Skin of body (tissue), 2 donors: ENCODE measurements around the gene PPM1L. TPM values are rescaled to one million over a fixed set of nuclear protein-coding genes. Genes with fewer than 3 reads are reported as not detected.
"Not testable (repeated sequence)": the region's sequence is repeated elsewhere in the genome, so short reads cannot be mapped to it uniquely, and the experiment has no call there.

Experiments
- DNase-seq: peaks from one replicate; lab custom pipeline; 2025; lab: John Stamatoyannopoulos, UW
- total RNA-seq: library from RNA; depleted of rRNA; stranded (reverse); fragments of >200 nt; gene quantifications from one replicate; pipeline ENCODE4 v1.2.3, GENCODE V29; 2014

PPM1L gene
- total RNA-seq, 1 donor from 2014 or later = 12.0 TPM

DNA sequence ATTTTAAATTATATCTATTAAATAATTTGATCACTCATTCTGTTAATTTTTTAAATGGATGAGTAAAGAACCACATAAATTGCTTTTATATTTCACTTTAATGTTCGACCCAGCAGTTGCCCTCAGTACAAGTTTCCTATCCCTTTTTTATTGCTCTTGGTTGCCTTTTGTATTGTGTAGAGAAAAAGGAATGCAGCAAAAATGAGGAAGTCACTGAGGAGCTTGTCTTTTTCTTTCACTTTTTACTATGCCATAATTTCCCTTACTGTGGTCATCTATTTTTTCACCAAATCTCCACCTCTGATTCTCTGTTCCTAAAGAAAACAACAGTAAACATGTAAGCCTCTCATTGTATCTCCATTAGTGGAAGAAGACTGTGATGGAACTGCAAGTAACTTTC, 226.5 kb downstream of the PPM1L start:
- DNase-seq = no peak

DNA sequence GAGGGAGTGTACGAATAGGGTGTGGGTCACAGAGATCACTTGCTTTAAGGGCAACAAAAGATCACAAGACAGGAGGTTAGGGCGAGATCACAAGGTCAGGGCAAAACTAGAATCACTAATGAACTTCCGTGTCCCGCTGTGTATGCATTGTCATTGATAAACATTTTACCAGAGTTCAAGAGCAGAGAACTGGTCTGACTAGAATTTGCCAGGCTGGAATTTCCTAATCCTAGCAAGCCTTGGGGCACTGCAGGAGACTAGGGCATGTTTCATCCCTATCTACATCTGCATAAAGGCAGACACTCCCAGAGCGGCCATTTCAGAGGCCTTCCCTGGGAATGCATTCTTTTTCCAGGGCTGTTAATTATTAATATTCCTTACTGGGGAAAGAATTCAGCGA, 227.9 kb downstream of the PPM1L start:
- DNase-seq = not testable (repeated sequence)

DNA sequence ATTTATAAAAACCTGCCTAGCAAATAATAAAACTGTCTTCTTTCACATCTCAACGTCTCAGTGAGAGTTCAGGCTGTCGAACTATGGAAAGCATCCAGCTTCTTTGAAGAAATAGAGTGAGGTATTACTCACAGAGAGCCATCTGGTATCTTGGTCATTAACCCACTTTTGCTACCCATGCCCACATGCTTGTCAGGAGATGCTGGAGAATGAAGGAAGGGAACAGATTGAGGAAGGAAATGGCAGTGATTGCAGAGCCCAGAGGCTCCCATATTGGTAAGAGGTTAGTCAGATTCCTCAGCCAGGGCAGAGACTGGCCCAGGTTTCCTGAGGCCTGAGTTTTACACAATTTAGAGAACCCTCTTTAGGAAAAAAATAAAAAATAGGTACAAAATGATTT, 230.0 kb downstream of the PPM1L start:
- DNase-seq = no peak

DNA sequence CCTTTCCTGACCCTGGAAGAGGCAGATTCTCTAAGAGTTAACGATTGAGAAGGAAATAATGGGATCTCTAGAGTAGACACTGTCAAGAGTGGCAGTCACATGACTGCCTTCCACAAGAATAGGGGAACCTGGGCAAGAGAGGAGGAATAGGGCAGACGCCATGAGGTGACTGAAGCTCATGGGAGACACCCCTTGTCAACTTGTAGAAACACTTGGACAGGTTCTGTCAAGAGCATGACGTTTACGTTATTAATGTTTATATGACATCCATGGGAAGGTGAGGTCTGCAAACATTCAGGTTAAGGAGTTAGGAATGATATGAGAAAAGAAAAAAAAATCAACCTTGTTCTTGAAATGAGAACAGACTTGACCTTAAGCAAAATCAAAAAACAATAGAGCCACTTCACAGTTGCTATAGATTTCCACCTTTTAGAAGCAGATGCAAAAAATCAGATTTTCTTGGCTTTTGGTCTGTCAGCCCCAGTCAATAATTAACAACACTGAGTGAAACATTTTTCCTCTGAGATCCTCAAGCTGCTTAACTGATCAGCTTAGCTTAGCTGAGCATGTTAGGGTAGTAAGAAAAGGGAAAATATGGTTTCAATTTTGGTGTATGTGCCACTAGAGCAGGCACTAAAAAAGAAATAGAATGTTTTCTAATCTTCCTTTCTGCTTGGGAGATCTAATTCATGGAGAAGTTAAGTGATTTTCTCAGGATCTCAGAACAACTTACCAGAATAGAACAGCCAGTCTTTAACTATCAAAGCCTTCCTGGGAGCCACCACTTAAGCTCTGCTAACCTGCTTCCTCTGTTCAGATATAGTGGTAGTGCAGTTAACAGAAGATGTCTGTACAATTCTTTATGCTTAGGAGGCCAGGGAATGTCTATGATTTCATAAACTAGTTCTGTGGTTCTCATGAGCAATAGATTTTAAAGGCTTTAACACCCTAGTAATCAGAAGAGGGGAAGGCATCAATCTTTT, 232.2 kb downstream of the PPM1L start:
- no peak for DNase-seq

DNA sequence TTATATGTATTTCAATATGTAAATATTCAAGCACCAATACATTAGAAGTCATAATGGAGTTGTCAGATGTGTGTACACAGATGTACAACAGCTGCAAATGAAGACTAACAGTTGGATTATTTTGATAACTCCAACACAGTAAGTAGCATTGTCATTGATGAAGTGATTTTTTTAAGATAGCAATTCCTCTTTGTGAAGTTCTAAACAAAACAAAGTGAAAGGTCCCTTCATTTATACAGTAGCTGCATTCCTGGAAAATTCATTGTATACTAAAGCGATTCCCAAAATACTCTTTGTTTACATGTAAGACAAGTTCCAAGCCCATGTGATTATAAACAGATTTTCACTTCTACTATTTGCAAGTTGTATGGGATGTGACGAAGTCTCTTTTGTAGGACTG, 234.4 kb downstream of the PPM1L start:
- peak; percentile 52 for DNase-seq

DNA sequence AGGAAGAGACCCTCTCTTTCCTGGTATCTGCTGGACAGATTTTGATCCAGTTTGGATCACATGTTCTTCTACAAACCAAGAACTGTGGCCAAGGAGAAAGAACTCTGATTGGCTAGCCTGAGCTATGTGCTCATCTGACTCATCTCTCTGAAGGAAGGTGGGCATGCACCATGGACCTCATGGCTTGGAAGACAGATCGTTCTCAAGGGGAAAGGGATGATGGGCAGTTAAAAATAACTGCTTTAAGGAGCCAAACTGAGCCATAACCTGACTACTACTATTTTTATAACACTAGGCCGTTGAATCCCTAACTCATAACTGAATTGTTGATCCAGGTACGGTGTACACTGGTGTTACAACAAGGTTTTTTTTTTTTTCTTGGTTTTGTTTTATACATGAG, 236.7 kb downstream of the PPM1L start:
- DNase-seq = no peak

DNA sequence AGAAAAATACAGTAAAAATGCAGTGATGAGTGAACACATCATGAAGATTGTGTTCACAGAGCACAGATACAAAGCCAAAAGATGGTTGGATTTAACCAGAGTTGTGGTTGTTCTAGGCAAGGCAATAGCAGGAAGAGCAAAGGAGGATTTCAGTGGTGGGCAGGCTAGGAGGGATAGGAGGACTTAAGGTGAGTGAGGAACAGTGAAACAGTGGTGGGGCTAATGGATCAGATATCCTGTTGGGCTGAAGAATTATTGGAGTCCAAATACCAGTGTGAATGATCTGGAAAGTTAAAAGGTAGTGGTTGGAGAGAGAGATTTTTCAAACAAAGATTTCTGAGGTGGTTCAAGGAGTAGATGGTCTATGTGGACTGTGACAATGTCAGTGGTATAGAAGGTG, 240.8 kb downstream of the PPM1L start:
- no peak for DNase-seq

DNA sequence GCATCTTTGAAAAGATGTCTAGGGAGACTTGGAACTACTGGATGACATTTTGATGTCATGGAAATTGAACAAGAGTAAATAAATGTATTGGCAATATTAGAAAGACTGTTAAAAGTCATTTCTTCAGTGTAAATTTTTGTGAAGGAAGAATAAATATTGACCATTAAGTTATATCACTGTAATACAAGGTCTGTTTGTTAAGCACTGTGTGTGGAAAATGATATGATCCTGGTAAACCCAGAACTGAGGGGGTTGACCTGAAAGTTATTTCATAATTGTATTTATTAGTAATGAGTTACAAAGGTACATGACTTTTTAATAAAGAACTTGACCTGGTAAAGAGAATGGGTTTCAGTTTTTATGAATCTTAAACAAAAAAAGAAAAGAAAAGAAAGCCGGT, 242.6 kb downstream of the PPM1L start:
- DNase-seq = no peak

DNA sequence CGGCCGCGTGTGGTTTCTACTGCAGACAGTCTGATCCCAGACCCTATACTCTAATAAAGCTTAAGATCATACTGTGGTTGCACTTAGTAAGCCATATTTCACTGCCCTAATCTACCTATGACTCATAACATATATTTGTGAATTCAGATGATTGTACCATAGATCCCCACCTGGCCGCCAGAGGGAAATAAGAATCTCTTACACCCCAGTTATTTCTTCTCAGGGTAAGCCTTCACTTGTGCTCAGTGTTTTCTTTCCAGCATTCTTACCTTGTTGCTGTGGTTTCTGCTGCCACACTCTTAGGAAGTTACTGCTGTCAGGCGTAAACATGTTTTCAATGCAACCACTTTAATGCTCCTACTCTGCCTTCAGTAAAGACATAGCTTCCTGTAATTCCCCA, 243.2 kb downstream of the PPM1L start:
- DNase-seq = no peak

DNA sequence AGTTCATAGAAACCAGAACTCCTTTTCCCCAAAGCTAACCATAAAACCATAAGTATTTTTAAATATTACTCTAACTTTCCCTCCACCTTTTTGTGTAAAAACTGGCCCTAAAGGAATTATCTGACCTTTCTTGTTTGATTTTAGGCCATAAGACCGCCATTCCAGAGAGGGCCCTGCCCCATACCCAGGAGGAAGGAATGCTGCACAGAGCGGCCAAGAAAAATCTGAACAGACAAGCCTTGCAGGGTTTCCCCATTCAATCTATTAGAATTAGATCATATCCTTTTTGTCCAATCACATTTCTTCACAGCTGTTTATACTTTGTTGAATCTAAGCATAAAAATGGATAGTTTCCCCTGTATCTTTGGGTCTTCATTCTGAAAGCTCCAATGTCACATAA, 252.1 kb downstream of the PPM1L start:
- no peak for DNase-seq

DNA sequence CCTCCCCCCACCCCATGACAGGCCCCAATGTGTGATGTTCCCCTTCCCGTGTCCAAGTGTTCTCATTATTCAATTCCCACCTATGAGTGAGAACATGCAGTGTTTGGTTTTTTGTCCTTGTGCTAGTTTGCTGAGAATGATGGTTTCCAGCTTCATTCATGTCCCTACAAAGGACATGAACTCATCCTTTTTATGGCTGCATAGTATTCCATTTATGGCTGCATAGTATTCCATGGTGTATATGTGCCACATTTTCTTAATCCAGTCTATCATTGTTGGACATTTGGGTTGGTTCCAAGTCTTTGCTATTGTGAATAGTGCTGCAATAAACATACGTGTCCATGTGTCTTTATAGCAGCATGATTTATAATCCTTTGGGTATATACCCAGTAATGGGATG, 254.1 kb downstream of the PPM1L start:
- not testable (repeated sequence) for DNase-seq

DNA sequence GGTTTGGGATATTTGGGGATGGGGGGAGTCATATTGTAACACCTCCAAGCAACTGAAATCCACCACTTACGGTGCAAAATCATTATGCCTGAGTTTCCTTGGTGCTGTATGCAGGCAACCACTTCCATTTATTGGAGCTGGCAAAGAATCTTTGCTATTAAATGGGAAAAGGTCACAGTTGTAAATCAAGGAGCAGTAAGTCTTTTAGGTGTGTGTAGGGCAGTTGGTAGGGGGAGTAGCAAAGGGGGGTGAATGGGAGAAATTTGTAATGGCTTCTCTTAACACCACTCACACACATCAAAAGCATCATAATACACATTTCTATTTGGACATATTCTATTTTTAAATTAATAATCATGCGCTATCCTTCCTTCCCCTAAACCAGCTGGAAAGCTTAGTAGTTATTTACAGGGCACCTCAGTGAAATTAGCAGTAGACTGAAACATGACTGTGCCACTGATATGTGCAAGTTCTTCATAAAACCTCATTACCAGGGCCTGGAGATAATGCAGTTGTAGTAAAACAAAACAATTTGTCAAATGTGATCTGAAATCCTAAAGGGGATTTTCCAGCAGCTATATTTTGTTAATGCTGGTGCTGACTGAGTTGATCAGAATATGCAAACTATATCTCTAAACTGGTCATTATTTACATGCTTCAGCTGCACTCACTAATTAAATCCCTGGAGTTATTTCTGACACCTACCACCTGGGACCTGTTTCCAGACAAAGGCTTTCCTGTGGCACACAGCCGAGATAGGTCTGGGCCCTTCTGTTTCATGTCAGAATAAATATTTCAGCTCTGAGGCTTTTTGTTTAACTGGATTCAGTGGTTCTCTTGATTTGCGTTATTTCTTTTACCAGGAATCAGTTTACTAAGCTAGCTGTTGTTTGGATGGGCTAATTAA, 259.1 kb downstream of the PPM1L start:
- DNase-seq = no peak

DNA sequence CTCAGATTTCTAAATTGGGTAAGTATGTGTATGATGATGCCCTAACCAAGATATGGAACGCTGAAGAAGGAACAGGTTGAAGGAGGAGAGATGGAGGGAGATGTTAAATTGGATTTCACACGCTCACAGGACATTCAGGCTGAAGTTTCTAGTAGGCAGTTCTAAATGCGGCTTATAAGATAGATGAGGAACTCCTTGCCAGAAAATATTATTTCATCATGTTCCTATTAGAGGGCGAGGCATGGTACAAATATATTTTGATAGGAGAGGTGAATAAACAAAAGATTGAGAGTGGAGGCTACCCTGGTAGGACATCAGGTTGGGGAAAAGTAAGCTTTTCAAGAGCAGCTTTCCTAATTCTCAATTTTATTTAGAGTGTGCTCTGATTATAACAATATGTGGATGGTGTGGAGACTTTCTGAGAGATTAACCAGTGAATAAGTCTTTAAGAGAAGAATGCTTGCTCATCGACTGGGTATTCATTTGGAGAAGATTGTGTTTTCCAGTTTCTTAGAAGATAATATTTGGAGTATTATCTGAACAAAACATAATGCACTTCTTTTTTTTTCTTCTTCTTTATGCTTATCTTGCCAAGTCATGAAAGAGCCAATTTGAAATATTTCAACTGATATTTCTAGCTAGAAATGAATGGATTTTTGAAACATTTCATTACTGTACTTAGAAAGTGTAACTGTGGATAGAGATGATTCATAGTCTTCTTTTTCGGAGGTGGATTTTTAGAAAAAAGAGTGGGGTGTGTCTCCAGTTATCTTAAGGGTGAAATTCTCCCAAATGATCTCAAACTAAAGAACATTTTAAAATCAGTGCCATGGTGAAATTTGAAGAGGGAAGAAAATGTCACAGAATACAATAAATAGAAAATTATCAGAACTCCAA, 260.6 kb downstream of the PPM1L start:
- DNase-seq = no peak

DNA sequence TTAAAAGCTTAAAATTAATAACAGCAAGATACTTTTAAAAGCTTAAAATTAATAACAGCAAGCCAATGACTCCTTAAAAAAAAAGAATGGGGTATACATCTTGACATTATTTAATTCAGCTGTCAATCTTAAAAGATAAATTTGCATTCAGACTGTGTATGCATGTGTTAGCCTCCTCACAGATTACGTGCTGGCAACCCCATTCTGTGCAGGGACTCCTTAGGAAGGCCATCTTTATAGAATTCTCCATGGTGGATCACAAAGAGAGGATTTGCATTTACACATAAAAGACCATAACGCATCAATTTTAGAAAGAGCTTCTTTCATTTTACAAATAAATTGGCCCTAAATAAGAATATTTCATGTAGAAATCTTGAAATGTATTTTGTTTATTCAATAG, 261.9 kb downstream of the PPM1L start:
- DNase-seq = no peak

DNA sequence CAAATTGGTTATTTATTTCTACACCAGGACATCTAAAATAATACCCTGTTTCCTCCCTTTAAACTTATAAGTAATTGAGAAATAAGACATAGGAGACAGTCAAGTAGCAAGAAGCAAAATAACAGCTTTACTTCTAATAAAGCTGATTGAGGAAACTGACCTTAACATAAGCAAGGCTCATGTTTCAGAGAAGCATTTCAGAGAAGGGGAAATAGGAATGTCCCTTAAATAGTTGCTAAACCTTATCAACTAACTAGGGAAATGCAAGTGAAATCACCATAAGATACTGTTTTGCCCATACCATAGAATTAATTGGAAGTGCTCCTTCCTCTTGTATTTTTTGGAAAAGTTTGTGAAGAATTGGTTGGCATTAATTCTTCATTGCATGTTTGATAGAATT, 264.2 kb downstream of the PPM1L start:
- no peak for DNase-seq

DNA sequence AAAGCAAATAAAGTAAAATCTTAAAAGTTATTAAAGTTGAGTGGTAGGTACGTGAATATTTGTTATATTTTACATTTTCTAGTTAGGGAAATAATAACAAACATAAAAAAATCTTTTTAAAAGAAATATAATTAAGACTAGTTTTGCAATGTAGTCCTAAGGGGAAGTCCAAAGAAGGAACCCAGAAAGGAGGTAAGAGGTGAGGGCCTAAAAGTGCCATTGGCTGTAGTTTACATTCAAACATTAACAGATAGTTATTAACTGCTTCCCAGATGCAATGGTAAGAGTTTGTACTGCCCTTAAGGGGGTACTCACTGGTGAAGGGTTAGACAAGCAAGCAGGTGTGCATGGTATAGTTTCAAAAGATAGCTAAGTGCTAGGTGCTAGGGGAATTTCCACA, 269.9 kb downstream of the PPM1L start:
- no peak for DNase-seq

DNA sequence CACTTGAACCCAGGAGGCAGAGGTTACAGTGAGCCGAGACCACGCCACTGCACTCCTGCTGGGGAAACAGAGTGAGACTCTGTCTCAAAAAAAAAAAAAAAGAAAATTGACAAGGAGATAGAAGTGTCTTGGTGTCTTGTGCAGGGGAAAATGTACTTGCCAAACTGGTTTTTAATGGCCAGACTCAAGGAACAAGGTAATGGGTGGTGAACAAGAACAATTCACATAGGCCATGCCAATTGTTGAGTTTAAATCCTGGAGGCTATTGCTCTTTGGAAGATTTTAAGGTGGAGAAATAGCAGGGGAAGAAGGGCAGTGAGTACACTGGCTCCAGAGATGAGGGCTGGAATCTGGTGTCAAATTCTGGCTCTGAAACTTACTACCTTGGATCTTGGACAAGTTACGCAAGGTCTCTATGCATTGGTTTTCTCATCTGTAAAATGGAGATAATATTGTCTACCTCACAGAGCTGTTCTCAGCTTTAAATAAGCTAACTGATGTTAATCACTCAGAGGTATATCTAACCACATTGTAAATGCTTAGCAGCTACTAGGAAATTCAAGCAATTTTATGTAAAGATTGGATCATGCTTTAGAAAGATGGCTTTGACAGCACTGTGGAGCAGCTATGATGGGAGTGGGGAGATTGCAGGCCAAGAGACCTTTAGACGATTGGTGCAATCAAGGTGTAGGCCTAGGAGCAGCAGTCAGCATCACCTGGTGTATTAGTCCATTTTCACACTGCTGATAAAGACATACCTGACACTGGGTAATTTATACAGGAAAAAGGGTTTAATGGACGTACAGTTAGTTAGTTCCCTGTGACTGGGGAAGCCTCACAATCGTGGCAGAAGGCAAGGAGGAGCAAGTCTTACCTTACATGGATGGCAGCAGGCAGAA, 270.8 kb downstream of the PPM1L start:
- no peak for DNase-seq

DNA sequence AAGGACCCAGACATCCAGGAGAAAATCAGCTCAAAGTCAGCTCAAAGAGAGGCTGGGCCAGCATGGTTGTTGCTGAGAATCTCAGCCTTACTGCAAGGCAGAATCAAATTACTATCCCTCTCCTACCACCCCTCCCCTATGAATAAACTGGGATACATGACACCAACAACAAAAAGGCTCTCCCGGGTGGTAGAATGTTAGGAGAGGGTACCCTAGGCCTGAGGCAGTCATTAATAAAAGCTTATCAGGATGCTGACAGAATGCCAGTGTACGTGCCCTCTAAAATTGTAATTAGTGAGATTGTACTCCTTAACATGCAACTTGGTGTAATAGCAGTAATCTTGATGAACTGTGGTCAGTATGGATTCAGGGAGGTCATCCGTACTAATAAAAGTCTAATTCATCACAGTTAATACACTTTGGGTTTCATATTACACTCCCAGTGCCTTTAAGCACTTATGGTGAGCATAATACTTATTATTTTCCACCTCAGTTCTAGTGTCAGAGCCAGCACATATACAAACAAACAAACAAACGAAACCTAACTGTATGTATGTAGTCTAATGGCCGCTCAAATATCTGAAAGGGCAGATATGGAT, 272.6 kb downstream of the PPM1L start:
- no peak for DNase-seq

DNA sequence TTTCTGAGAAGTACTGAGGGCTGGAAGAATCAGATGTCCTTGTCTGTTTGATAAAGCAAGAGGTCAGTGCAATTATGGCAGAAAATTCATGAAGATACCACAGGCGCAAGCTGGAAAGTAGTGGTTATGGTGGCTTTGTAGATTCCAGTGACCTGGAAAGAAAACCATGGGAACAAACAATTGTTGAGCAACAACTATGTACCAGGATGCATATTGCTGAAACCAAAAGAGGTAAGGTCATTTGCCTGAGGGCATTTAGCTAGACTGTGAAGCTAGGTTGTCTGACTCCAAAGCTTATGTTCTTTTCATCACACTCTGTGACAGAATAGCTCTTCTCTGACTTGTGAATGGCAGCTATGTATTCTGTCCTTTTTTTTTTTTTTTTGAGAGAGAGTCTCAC, 275.1 kb downstream of the PPM1L start:
- DNase-seq = no peak
